ENCODE results near the gene PBX1.

- TF ChIP-seq POLR2A (IDR thresholded peaks at IDR 0.05) (no peak), CTCF (IDR thresholded peaks at IDR 0.05) (no peak)
Observed at GRCh38 chr1:164703463-164703862, 144.5 kb downstream of the PBX1 start.

Measured in esophagus squamous epithelium (tissue), 4 donors.